Fibroblast of the aortic adventitia (primary cell): ENCODE measurements around the gene CNGB1. TPM values are rescaled to one million over a fixed set of nuclear protein-coding genes. Genes with fewer than 3 reads are reported as not detected.

Source experiments
- DNase-seq: peaks from one replicate; pipeline ENCODE4 v3.0.0-alpha.2; 2010; ENCODE audit warnings: low read depth
- H3K4me3 ChIP-seq: 2 replicates; pipeline ENCODE4 v1.5.1; 2011; ENCODE audit warnings: low read depth, mild to moderate bottlenecking, control low read depth, low read length, moderate library complexity
- total RNA-seq: library from RNA; depleted of rRNA; stranded (reverse); fragments of >200 nt; gene quantifications from 2 replicates; pipeline ENCODE4 v1.2.3, GENCODE V29; 2012; ENCODE audit warnings: low replicate concordance
- TF ChIP-seq, protein P1 (sequence below): IDR thresholded peaks from 2 replicates; pipeline ENCODE4 v1.5.1; 2011; ENCODE audit warnings: mild to moderate bottlenecking, low read length, control low read depth, inconsistent platforms; ENCODE audit not compliant: insufficient read depth

CNGB1 gene
- total RNA-seq, 1 donor = not detected

DNA sequence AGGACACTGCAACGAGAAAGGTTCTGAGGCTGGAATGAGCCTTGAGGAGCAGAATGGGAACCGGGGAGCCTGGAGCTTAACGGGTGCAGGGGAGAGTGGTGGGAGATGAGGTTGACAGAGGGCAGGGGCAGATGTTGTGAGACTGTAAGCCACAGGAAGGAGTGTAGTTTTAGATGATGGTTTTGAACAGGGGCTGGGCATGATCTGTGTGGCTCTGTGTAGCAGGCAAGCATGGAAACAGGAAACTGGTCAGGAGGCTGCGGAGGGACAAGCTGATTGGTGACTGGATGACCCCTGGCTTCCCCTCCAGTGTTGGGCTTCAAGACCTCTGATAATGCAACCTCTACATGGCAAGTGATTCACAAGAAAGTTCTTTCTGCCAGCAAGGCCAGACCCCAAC is 1.4 kb upstream of the CNGB1 start:
- DNase-seq = no peak
- H3K4me3 ChIP-seq = no peak overlapping the region
- TF ChIP-seq, protein P1, sequence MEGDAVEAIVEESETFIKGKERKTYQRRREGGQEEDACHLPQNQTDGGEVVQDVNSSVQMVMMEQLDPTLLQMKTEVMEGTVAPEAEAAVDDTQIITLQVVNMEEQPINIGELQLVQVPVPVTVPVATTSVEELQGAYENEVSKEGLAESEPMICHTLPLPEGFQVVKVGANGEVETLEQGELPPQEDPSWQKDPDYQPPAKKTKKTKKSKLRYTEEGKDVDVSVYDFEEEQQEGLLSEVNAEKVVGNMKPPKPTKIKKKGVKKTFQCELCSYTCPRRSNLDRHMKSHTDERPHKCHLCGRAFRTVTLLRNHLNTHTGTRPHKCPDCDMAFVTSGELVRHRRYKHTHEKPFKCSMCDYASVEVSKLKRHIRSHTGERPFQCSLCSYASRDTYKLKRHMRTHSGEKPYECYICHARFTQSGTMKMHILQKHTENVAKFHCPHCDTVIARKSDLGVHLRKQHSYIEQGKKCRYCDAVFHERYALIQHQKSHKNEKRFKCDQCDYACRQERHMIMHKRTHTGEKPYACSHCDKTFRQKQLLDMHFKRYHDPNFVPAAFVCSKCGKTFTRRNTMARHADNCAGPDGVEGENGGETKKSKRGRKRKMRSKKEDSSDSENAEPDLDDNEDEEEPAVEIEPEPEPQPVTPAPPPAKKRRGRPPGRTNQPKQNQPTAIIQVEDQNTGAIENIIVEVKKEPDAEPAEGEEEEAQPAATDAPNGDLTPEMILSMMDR = no peak

DNA sequence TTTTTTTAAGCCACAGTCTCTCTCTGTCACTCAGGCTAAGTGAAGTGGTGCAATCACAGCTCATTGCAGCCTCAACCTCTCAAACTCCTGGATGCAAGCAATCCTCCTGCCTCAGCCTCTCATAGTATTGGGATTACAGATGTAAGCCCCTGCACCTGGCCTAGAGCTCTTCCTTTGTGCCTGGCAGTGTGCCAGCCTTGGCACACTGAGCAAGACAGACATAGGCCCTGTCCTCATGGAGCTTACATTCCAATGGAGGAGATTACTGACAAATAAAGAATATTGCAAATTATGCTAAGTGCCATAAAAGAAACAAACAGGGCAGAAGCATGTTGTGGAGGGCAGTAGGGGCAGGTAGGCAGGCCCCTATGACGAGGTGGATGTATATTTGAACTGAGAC is 920 bp upstream of the CNGB1 start:
- TF ChIP-seq, protein P1 = no peak
- no peak for DNase-seq
- no peak overlapping the region for H3K4me3 ChIP-seq

DNA sequence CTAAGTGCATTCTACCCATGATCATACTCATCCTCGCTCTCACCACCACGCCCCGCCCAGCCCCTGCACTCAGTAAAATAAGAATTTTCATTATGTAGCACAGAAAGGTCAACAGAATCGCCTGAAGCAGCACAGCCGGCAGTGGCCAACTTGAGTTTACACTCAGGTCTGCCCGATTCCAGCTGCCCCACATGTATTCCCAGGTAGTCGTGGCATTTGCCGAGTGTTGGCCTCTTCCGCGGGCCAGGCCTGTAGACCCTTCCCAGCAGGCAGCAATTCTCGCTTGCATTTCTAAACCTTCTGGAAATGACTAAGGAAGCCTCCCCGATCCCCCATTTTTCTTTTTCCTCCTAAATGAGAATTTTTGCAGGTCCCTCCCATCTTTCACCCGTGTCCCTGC is 609 bp downstream of the CNGB1 start:
- TF ChIP-seq, protein P1 = no peak
- DNase-seq = no peak
- H3K4me3 ChIP-seq = no peak overlapping the region

DNA sequence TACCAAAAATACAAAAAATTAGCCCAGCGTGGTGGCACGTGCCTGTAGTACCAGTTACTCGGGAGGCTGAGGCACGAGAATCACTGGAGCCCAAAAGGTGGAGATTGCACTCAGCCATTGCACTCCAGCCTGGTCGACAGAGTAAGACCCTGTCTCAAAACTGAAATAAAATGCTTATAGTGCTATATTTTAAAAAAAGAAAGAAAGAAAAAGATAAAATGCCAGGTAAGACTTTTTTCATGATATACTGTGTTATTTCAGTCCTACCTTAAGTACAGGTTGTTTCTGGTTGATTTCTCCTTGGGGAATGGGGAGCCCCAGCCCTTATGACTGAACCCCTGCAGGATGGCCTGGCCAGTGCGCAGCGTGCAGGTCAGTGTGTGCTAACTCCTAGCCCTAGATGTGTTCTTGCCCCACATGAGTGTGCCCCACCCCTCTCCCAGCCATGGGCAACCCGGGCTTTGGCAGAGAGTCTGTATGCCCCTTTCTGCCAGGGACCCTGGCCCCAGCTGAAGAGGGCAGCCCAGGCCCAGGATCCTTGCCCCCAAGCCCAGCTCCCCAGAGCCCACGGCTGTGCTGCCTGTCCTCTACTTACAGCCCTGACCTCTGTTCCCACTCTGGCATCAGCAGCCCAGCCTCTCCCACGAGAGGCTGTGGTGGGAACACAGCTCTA is 1.3 kb downstream of the CNGB1 start:
- no peak for DNase-seq
- TF ChIP-seq, protein P1 = no peak

DNA sequence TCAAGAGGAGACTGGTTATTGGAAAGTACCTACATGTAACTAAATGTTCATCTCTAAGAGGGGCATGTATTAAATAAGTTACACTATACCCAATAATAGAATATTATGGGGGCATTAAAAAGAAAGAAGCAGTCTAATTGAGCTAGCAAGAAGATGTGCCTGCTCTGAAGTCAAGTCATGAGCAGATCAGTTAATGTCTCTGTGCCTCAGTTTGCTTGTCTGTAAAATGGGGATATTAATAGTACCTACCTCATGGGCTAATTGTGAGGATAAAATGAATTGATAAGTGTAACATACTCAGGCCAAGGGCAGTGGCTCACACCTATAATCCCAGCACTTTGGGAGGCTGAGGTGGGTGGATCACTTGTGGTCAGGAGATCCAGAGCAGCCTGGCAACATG is 3.0 kb downstream of the CNGB1 start:
- DNase-seq = no peak
- H3K4me3 ChIP-seq = no peak overlapping the region
- TF ChIP-seq, protein P1 = no peak

More for the DNA sequence above, 1.3 kb downstream of the CNGB1 start:
- no peak overlapping the region for H3K4me3 ChIP-seq

DNA sequence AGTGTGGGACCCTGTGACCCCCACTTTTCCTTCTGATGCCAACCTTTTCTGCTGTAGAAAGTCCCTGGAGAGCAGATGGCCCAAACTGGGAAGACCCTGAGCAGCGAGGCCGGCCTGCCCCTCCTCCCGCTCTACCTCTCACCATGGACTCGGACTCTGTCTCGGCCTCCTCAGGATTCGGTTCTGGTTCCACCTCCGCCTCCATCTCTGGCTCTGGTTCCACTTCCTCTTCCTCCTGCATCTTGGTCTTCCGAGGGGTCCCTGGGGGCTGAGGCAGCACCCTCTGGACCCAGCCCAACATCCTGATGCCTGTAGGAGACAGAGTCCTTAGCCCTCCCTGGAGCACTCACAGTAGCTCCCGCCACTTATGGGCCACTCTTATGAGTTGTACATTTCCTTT is 3.9 kb downstream of the CNGB1 start:
- no peak overlapping the region for H3K4me3 ChIP-seq
- no peak for DNase-seq
- TF ChIP-seq, protein P1 = no peak
